Nephron progenitor cell (in vitro differentiated cells): ENCODE data around the gene NR1H4.

Experiments used
- DNase-seq: peaks from one replicate; pipeline ENCODE4 v3.0.0; 2021
- H3K27ac Mint-ChIP-seq: 2 replicates; pipeline ENCODE4 v1.8.0; 2021; ENCODE audit warnings: mild to moderate bottlenecking, moderate library complexity, mixed read lengths
- H3K27me3 Mint-ChIP-seq: 2 replicates; pipeline ENCODE4 v1.8.0; 2021; ENCODE audit warnings: mild to moderate bottlenecking, low read depth, mixed read lengths; ENCODE audit not compliant: poor library complexity
- H3K36me3 Mint-ChIP-seq: 2 replicates; pipeline ENCODE4 v1.8.0; 2021; ENCODE audit warnings: low read depth, mixed read lengths
- H3K4me1 Mint-ChIP-seq: 2 replicates; pipeline ENCODE4 v1.8.0; 2021; ENCODE audit warnings: mixed read lengths
- H3K4me3 Mint-ChIP-seq: 2 replicates; pipeline ENCODE4 v1.8.0; 2021; ENCODE audit warnings: mild to moderate bottlenecking, moderate library complexity, mixed read lengths
- H3K9me3 Mint-ChIP-seq: 2 replicates; pipeline ENCODE4 v1.8.0; 2021; ENCODE audit warnings: mild to moderate bottlenecking, moderate library complexity, mixed read lengths
- CTCF ChIP-seq: fragments of 200-600 bp; sonication (generic); IDR thresholded peaks from 2 replicates; pipeline ENCODE4 v1.5.0; 2021; ENCODE audit warnings: antibody characterized with exemption

The NR1H4 gene

DNA sequence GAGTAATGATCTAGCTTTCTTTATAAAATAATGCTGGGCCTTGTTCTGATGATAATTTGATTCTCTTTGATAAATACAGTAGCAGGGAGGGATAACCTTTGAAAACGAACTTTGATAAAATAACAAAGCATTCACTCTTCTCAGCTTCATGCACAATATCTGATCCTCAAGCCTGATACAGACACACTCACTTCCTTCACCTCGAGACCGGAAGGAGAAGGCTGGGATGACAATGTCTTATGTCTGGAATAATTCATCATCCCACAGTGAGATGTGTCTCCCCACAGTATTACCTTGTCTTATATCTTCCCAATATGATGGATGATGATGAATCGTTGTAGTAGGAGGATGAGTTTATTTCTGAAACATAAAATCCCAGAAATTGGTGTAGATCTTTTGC lies 15.5 kb upstream of the NR1H4 start:
- H3K4me1 Mint-ChIP-seq = no peaks in the 10 kb centered on the region
- no peak overlapping the region for H3K27ac Mint-ChIP-seq
- H3K27me3 Mint-ChIP-seq = peaks cover 5% of the 10 kb centered on the region
- no peak overlapping the region for H3K4me3 Mint-ChIP-seq
- H3K9me3 Mint-ChIP-seq = no peaks in the 10 kb centered on the region
- no peak for TF ChIP-seq CTCF
- no peaks in the 10 kb centered on the region for H3K36me3 Mint-ChIP-seq
- no peak for DNase-seq

DNA sequence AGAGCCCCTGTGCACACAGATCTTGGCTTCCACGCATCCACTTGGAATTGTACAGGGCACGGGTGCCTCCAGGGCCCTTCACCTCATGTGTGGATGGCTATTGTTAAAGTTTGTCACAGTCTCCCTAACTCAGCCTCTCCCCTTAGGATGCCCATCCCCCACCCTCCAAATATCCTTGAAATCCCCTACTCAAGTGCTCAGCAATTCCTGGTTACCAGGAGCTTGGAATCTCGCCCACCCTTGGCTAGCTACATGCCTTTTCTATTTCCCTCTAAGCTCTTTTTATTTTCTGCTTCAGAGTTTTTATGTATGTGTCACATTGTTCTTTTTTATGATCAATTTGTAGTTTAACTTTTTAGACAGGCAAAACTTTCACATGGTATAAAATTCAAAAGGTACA lies 13.0 kb upstream of the NR1H4 start:
- peaks cover 5% of the 10 kb centered on the region for H3K27me3 Mint-ChIP-seq

DNA sequence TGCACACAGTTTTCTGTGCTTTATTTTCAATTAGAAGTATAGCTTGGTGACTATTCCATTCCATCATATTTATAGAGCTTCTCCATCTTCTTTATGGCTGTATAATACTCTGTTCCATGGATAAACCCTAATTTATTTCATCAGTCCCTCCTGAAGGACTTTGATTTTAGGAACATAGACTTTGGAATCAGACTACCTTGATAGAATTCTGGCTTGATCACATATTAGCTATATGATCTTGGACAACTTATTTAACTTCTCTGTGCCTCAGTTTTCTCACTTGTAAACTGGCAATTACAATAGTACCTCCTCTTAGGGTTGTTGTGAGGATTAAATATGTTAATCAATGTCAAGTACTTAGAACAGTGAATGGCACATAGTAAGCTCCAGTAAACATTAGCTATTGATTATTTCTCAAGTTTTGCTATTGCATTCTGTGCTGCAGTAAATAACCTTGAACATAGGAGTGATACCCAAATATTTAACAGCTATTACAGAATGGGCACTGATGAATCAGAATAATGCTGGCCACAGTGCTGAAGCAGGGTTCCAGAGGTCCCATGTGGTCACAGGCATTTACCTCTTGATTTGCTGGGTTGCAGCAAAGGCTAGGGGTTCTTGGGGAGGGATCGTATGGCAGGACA lies 12.2 kb upstream of the NR1H4 start:
- Mint-ChIP-seq H3K4me1 (no peaks in the 10 kb centered on the region), H3K4me3 (no peak overlapping the region)

More for the DNA sequence above, 13.0 kb upstream of the NR1H4 start:
- Mint-ChIP-seq H3K4me1 (no peaks in the 10 kb centered on the region), H3K9me3 (no peaks in the 10 kb centered on the region), H3K27ac (no peak overlapping the region), H3K36me3 (no peaks in the 10 kb centered on the region), H3K4me3 (no peak overlapping the region)
- DNase-seq = no peak
- TF ChIP-seq CTCF = no peak

DNA sequence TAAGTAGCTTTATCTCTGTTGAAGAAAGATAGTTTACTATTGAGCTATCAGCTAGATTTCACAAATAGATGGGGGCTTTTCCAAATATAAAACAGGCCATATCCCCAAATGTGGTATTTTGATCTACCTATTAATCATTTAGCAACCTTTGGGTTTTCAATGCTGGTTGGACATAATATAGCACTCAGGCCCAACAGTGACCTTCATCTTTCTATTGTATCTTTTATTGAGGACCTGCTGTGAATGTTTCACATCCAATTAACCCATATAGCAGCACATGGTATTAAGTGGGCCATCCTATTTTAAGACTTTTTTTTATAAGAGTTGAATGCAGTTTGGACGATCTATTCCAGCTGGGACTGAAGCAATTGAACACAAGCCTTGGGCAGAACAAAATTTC lies 10.0 kb upstream of the NR1H4 start:
- no peaks in the 10 kb centered on the region for H3K9me3 Mint-ChIP-seq
- H3K4me1 Mint-ChIP-seq = no peaks in the 10 kb centered on the region
- H3K27me3 Mint-ChIP-seq = peaks cover 5% of the 10 kb centered on the region
- no peak for TF ChIP-seq CTCF
- H3K36me3 Mint-ChIP-seq = no peaks in the 10 kb centered on the region
- no peak overlapping the region for H3K4me3 Mint-ChIP-seq
- H3K27ac Mint-ChIP-seq = no peak overlapping the region
- no peak for DNase-seq

More for the DNA sequence above, 12.2 kb upstream of the NR1H4 start:
- Mint-ChIP-seq H3K9me3 (no peaks in the 10 kb centered on the region), H3K27me3 (peaks cover 5% of the 10 kb centered on the region), H3K36me3 (no peaks in the 10 kb centered on the region), H3K27ac (no peak overlapping the region)
- no peak for TF ChIP-seq CTCF
- DNase-seq = no peak

GRCh38 chr12:100464529-100464928 lies 9.1 kb upstream of the NR1H4 start:
- H3K36me3 Mint-ChIP-seq = no peaks in the 10 kb centered on the region
- no peak for TF ChIP-seq CTCF
- H3K4me3 Mint-ChIP-seq = no peak overlapping the region
- no peak for DNase-seq
- no peaks in the 10 kb centered on the region for H3K9me3 Mint-ChIP-seq
- H3K27ac Mint-ChIP-seq = no peak overlapping the region
- no peaks in the 10 kb centered on the region for H3K4me1 Mint-ChIP-seq
- H3K27me3 Mint-ChIP-seq = peaks cover 5% of the 10 kb centered on the region

DNA sequence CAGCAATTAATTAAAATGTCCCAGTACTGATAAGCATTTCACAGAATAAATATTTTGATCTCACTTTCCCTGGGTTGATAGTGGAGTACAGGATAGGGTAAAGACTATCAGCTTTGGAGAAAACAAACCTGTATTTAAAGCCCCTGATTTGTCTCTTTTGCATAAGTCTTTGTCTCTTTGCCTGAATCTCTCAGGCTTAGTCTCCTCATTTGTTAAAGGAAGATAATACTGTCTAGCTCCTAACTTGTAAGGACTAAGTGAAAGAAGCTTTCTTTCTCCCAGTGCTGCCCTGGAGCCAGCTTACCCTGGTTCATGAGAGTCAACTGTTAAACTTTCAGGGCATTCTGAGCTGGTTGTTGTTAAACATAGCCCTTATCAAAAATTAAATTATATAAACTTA lies 5.5 kb upstream of the NR1H4 start:
- peaks cover 4% of the 10 kb centered on the region for H3K27me3 Mint-ChIP-seq
- no peaks in the 10 kb centered on the region for H3K9me3 Mint-ChIP-seq
- TF ChIP-seq CTCF = no peak
- no peaks in the 10 kb centered on the region for H3K36me3 Mint-ChIP-seq
- H3K4me1 Mint-ChIP-seq = no peaks in the 10 kb centered on the region
- no peak for DNase-seq
- no peak overlapping the region for H3K27ac Mint-ChIP-seq
- H3K4me3 Mint-ChIP-seq = no peak overlapping the region
